NCI-H1694 treated with DMSO at 0.1 percent for 48 hours (cell line): ENCODE results near the gene PBX3.

ENCODE experiments used
- DNase-seq: peaks from one replicate; lab custom pipeline; 2025; lab: John Stamatoyannopoulos, UW

PBX3 gene

DNA sequence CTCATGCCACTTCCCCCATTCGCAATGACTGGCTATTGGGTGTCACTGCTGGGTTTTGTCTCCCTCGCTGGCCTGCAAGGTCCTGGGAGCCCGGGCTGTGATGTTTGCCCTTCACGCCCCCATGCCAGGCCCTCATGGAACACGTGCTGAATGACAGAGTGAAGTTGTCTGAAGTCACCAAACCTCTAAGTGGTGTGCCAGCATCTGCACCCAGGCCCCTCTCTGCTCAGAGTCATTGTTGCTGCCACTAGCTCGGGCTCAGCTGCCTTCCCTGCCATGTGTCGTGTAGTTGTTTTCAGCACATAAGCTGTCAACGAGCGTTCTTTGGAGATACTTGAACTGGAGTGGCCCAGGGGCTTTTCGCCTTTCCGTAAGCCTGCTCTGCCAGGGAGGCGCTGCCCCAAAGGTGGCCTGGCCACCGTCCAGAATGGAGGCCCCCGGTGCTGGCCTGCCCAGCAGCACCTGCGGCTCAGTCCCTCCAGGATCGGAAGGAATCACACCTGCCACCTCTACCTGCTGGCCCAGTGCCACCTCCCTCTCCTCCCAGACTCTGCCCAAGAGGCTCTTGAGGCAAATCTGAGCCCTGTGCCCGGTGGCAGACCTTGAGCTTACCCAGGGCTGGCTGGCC is 250.1 kb downstream of the PBX3 start:
- DNase-seq: no peak

DNA sequence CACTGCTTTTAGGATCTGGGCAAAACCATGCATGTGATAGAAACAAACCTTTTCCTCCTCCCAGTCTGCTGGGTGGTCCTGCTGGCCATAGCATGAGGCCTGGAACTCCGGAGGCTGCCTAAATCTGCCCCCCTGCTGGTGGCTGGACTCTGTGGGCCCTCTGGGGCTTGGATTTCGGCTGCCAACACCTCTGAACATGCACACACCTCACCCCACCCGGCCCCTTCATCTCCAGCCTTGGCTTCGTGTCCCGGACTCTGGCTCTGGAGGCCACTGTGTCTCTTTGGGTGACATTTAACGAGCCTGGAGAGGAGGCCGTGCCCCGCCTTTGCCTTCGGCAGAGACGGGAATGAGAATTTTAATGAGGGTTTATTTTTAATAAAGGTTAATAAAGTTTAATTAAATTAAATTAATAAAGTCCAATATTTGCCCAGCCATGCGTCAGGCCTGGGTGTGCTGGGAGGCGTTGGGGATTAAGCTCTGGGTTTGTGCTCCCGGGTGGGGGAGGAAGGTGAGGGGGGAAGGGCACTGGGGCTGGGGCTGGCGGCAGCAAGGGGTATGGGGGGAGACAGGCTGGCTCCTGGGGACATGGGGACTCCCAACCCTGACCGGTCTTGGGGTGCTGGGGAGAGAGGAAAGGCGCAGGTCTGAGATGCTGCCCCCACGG is 251.8 kb downstream of the PBX3 start:
- no peak for DNase-seq

DNA sequence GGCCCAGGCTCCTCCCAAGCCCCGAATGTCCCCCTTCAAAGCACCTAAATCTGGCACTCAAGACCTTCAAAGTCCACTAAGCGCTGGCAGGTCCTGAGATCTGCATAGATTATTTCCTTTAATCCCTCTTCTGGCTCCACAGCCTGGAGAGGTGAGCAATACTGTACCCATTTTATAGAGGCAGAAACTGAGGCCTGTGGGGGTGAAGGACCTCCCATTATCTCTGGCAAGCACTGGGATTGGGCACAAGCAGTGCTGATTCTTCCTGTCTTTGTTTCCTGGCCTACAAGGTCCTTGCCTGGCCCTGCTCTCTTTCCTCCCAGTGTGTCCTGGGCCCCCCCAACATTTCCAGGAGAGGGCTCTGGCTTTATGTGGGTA is 252.3 kb downstream of the PBX3 start:
- no peak for DNase-seq

DNA sequence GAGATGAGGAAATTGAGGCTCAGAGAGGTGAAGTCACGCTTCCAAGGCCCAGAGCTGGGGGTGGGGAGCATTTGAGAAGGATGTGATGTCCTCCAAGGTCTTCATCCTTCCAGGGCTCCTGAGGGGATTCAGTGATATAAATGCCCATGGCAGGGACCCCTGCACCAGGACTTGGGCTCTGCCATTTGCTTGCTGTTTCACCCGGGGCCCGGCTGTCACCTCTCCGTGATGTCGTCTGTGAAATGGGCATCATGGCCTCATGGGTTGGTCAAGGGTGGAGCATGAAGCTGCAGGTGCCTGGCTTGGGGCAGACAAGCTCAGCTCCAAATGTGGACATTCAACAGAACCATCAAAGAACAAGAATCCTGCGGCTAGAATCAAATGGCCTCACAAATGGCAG is 253.1 kb downstream of the PBX3 start:
- DNase-seq: no peak

DNA sequence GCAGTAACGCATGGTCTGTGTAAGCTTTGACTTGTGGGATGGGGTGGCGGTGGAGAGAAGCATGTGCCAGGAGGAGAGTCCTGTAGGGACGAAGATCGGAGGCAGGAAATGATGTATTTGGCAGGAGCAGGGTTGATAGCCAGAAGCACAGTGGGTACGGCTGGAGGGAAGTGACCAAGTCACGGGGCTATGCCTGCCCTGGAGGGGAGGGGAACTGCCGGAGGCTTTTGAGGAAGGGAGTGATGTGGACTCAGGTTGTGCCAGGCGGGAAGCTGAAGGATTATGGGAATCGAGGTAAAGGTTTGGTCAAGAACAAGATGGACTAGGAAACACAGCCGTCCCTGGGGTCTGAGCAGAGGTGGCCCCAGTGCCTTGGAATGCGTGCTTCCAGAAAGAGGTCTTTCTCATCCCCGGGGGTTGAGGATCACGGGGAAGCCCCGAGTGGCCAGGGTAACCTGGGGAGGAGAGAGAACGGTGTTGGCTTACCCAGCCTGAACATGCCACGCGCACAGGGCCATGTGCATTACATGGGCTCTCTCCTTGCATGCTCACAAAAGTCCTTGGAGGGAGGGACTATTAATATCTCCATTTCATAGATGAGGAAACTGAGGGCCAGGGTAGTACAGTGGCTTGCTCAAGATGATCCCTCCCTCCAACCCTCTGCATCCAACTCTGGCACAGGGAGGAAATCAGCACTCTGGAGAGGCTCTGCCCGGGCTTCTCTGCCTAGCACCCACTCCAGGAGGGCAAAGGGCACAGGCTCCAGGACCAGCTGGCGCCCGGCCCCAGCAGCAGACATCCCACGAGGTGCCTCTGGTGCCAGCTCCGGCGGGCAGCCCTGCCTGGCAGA is 253.8 kb downstream of the PBX3 start:
- DNase-seq: no peak

DNA sequence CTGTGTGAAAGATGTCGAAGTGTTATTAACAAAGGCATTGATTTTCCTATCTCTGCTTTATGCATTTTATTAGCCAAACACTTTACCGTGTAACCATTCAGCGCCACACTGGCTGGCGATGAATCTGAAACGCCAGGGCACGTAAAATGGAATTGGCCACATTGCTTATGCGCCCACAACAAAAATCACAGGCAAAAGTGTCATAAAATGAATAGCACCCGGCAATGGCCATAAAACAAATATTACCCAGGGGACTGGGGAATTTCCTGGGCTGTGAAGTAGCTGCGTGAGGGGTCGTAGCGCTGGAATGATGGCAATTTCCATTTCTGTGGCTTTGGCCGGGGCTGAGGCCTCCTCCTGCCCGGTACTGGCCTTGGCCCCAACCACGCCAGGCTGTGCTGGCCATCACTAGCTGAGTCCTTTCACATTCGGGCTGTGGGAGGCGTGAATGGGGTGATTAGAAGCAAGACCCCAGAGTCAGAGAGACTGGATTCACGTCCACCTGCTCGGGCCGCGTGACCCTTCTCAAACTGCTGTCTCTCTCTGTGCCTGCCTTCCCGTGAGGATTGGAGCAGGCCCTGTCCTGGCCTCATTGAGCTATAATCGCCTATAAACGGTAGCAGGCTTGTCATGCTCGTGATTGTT is 254.5 kb downstream of the PBX3 start:
- DNase-seq: no peak

DNA sequence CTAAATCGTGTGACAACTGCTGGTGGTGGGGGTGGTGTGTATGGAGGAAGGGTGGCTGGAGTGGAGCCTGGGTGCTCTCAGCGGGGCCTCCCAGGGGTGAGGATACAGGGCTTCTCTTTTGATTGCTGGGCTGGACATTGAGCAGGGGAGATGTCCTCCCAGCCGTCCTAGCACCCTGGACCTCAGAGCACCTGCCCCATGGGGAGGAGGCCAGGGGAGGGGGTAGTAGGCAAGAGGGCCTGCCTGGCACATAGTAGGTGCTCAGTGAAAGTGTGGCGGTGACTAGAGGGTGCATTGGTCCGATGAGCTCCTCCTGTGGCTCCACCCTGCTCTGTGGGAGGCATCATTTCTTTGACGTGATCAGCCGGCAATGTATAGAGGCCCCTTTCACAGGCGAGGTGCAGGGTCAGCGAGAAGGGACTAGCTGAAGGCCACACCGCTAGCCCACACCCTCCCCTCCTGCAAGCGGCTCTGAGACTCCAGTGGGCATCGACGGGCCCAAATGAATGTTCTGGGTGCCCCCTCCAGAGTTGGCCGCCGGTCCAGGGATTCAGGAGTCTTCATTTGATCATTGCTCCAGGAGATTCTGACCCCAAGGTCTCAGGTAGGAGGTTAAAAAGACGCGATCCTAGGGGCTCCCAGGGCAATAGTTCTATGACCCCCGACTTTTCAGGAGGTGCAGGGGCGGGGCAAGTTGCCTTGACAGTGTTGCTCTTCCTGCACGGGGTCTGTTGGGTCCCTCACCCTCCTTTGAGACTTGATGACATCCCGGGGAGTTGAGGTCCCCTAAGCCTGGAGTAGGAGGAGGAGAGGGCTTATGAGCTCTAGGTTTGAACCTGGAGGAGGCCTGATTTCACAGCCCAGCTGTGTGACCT is 255.5 kb downstream of the PBX3 start:
- no peak for DNase-seq

DNA sequence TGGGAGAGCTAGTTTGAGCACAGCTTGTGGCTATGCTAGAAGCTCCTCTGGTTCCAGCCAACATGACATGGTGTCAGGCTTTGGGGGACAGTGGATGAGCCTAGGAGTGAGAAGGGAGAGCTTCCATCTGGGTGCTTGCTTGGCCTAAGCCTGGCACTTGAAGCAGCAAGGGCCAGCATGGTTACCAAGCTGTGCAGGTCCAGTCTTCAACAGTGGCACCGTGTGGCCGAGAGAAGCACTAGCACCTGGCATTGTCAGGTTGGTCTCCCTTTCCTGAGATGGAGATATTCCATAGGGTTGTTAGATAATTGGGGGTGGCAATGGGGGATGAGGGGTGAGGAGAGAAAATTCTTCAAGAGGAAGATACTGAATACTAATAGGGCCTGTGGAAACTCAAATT is 261.9 kb downstream of the PBX3 start:
- DNase-seq: no peak

DNA sequence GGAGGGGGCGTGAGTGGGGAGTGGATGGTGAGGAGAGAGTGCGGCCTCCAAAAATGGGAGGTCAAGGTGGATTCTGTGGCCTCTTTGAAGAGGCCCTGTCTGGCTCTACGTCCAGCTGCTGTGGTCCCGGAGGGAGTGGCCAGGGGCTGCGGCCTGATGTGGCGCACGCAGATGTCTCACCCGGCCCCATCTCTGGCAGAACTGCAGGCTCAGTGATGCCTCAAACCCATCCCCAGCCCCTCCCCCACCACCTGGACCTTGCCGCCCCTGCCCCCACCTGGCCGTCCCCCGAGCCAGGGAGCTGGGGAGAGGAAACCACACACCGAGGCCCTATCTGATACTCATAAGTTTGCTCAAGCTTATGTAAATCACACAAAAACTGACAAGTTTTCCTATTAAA is 267.6 kb downstream of the PBX3 start:
- no peak for DNase-seq

DNA sequence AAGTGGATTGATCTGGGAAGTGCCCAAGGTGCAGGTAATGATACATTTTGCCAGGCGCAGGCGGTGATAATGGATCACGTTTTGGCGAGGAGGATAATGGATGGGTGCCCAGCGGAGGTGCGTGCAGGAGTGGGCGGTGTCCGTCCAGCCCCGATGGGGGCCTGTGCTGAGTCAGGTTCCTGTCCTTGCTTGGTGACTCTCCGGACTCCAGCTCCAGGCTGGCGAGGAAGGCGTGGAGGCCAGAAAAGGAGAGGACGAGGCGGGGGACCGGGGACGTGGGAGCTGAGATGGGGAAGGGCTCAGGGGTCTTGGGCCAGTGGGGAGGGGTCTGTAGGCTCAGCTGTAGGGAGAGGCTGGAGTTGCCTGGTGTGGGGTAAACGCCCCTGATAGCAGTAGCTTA is 268.3 kb downstream of the PBX3 start:
- no peak for DNase-seq

DNA sequence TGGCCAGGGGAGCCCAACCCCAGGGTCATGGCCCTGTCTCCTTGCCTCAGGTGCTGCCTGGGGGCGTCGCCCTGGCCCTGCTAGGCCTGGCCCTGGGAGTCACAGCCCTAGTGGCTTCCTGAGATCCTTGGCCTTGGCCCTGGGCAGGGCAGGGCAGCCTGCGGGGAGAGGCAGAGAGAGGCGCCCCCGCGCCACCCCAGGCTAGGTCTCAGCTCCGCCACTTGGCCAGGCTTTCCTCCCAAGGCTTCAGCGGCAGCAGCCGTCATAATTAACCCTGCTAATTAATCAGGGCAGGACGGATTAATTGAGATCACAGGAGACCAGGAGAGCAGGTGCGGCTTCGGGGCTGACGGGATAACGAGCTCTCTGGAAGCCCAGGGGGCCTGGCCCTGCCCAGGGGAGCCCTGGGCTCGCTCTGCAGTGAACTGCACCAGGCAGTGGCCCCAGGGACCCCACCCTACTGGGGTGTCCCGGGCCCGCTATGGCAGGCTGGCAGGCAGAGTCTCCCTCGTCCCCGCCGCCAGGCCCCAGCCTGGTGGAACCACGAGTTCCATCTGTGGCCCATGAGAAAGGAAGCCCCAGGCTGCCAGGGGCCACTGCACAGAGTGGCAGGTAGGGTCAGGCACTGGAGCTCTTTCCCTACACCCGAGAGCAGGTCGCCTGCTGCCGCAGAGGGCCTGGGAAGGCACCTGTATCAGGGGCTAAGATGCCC is 269.6 kb downstream of the PBX3 start:
- no peak for DNase-seq
